Globus pallidus (tissue), 1 donor: Measurements from ENCODE around the gene STT3A.
"Not testable (repeated sequence)": the region's sequence is repeated elsewhere in the genome, so short reads cannot be mapped to it uniquely, and the experiment has no call there.

ENCODE experiments used
- DNase-seq: peaks from one replicate; pipeline ENCODE4 v3.0.0-alpha.2; 2015; ENCODE audit warnings: low spot score

STT3A gene

GRCh38 chr11:125592305-125593113 lies at the start of gene STT3A:
Gene STT3A (plus strand): TSS chr11:125592852. CDS start chr11:125595916, 3,064 bp downstream.
- peak; percentile 100 for DNase-seq

DNA sequence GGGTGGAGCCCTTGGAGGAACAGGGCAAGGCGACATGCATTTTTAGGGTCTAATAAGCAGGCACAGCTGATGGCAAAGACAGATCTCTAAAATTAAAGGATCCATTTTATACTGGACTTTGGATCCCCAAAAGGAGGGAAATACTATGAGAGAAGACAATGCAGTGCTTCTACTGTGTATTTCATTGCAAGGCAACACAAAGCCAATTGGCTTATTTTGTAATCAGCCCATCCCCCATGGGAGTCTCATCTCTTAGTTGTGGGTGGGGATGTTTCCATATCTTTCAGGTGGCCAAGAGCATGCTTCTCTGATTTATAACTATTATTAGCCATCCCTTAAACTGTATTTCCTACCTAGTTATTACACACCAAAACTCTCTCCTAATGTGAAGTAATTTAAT lies 41.9 kb upstream of the STT3A start:
- DNase-seq, result no peak

DNA sequence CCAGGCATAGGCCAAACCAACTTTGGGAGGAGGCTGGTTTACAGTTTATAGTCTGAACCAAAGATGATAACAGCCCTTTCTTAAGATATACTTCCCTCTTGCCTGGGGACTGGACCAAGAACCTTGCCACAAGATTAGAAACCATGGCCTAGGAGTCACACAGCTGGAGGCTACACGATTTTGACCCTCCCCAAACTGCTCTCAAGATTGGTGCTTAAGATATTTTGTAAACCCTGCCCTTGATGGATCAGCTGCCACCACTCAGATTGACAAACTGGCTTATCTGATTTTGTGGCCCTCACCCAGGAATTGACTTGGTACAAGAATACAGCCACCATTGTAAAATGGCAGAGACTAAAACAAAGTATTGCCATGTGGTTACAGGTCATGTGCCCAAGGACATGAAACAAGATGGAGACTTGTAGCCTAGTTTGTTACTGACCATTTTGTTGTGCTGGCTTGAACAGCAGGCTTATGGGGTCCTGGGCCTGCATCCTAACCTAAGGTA lies 40.8 kb upstream of the STT3A start:
- no peak for DNase-seq

- no peak for DNase-seq
These were observed 39.7 kb upstream of the STT3A start for GRCh38 chr11:125552927-125553326.

- no peak for DNase-seq
These were observed 39.3 kb upstream of the STT3A start for GRCh38 chr11:125553357-125553756.

DNA sequence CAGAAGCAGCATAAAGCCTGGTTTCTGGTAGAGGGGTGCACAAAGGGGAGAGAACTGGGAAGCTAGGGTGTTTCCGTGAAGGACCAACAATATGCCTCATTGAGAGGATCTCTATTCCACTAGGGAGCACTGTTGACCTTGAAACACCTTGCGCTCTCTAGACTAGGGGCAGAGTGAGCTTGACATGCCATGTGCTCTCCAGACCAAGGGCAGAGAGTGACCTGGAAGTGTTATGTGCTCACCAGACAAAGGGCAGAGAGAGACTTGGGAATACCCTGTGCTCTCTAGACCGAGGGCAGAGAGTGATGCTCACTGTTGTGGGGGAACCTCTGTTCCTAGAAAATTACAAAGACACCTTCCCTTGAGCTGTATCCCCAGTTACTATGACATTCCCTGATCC lies 38.6 kb upstream of the STT3A start:
- no peak for DNase-seq

DNA sequence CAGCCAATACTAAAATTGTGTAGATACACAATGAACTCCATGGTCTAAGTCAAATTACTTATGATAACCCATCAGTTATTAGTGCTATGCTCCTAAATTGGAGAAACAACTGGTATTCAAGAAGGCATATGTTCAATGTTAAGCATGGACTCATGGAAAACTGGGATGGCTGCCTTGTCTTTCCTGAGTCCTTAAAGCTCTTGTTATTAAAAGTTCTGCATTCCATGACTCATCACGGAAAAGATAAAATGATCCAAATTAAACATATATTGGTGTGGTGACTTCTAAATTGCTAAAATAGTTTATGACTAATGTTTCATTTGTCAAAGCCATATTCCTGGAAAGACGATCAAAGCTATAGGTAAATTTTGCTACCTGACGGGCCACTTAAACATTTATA lies 32.8 kb upstream of the STT3A start:
- DNase-seq, result no peak

GRCh38 chr11:125561924-125562323 lies 30.7 kb upstream of the STT3A start:
- no peak for DNase-seq

DNA sequence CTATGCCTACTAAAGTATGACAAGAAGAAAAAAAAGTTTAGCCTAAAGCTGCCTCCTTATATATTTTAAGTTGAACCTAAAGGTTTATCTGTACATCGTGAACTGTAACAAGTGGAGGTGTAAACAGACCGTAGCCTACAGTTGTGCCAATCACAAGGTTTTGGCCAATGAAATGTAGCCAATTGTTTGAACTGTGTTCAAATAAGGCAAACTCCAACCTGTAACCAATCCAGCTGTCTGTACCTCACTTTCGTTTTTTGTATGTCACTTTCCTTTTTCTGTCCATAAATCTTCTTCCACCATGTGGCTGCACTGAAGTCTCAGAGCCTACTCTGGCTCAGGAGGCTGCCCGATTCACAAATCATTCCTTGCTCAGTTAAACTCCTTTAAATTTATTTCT lies 30.2 kb upstream of the STT3A start:
- no peak for DNase-seq

DNA sequence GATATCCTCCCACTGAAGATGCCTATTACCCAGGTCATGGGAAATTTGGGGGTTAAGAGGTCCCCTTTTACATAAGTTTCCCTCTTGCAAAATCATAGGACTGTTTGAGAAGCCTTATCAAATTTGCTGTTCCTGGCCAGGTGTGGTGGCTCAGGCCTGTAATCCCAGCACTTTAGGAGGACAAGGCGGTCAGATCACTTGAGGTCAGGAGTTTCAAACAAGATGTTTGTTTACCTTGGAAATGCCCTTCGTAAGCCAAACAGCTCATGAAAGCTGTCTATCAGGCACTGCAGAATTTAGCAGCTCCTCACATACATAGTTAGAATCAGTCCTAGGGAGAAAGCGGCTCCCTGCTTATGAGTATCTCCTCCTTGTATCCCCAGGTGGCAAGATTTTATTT lies 28.3 kb upstream of the STT3A start:
- DNase-seq, result no peak

DNA sequence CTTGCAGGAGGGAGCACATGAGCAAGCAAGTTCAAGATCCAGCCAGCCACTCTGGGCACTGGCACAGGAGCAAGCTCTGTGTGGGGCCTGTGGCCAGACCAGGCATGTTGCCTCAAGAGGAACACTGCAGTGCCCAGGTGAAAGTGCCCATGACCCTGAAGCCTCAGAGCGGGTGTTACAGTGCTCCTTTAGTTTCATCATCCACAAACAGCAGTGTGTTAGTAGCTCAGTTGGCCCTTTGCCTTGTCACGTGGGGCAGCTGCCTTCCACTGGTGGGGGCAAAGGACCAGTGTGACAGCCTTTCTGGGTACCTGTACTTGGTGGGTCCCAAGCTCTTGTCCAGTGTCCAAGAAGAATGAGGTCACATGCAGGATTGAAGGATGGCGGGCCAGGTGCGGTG lies 26.4 kb upstream of the STT3A start:
- no peak for DNase-seq

DNA sequence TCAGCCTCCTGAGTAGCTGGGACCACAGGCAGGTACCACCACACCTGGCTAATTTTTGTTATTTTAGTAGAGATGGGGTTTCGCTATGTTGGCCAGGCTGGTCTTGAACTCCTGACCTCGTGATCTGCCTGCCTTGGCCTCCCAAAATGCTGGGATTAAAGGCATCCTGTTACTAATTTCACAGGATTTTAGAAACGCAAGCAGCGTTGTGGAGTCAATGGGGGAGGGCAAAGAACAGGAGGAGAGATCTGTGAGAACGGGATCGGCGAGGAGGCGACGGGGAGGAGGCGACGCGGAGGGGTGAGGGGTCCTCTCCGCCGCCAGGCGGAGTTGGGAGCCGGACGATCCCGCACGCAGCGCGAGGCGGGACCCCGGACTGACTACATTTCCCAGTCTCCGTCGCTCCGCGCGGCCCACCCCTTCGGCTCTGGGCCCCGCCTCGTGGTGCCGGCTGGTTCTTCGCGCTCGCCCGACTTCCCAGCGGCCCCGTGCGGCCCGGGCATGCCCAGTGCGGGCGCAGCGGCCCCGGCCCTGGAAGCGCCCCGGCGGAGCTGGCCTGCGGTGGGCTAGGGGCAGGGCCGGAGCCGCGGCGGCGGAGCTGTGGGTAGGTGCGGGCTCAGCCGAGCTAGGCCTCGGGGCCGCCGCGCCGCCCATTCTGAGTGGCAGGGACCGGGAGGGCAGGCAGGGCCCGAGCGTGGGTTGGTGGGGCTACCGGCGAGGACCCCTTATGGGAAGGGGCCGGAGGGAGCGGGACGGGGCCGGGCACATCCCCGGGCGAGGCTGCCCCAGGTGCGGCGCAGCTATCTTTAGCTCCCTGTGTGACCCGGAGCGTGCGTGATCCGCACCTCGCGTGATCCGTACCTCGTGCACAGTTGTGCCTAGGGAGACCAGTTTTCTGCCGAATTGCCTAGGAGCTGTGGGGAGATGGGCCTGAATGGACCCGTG lies 23.4 kb upstream of the STT3A start, which contains the start of gene EI24:
Gene EI24 (plus strand): TSS at position 508 of the 945 bp plus-strand sequence. CDS start 3,051 bp downstream, outside the sequence.
- DNase-seq, result peak; percentile 89

DNA sequence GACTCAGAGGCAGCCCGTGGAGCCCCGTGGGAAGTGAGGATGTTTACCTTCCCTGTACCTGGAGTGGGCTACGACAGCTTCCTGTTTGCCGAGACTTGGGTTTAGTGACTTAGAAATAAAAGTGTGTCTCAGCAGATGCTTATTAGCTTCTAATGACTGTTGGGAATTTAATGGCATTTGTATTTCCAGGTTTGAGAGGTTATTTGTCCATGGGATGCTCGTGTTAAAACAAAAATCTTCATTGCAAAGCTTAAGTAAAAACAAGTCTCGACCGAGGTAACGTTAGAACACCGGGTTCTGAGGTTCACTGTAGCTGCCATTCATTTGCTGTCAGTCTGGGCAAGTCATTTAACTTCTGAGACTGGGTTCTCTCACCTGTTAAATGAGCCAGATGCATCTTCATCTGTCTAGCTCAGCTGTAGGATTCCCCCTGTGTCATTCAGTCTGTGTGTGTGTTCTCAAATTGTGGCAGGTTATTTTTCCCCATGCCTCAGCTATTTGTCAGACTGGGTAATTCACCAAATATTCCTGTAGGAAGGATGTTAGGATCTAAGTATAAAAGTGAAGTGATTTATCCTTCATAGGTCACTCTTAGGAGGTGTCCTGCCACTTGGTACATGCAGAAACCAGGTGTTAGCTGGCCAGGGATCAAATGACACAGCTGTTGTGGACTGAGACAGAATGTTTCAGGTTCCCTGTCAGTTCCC lies 22.6 kb upstream of the STT3A start:
- no peak for DNase-seq

- DNase-seq, result no peak
These were observed 21.7 kb upstream of the STT3A start for GRCh38 chr11:125570952-125571351.

- DNase-seq, result no peak
These were observed 19.7 kb upstream of the STT3A start for GRCh38 chr11:125572916-125573315.

- not testable (repeated sequence) for DNase-seq
These were observed 15.5 kb upstream of the STT3A start for GRCh38 chr11:125577181-125577580.

- no peak for DNase-seq
These were observed 13.9 kb upstream of the STT3A start for GRCh38 chr11:125578783-125579182.

DNA sequence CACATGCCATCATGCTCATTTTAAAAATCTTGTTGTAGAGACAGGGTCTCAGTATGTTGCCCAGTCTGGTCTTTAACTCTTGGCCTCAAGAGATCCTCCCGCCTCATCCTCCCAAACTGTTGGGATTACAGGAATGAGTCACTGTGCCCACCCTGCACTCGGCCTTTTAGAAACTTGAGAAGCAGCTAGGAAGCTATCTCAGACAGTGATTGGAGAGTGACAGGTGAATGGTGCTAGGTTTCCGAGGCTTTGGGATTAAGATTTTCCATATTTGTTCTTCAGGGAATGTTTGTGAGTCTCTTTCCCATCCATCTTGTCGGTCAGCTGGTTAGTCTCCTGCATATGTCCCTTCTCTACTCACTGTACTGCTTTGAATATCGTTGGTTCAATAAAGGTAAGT lies 12.8 kb upstream of the STT3A start:
- DNase-seq, result no peak

DNA sequence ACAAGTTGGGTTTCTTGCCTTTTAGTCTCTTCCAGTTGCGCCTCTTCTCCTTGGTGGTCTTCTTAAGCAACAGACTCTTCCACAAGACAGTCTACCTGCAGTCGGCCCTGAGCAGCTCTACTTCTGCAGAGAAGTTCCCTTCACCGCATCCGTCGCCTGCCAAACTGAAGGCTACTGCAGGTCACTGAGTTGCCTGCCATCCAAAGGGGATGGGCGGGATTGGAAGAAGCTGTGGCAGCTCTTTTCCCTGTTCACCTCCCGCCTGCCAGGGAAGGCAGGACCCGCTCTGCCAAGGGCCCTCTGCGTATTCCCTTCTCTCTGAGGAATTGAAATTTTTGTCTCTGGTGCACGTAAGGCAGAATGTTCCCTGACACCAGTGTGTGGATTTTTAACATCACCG lies 9.2 kb upstream of the STT3A start:
- peak; percentile 42 for DNase-seq

- no peak for DNase-seq
These were observed 7.2 kb upstream of the STT3A start for GRCh38 chr11:125585487-125585886.

- DNase-seq, result no peak
These were observed 6.0 kb upstream of the STT3A start for GRCh38 chr11:125586623-125587022.

DNA sequence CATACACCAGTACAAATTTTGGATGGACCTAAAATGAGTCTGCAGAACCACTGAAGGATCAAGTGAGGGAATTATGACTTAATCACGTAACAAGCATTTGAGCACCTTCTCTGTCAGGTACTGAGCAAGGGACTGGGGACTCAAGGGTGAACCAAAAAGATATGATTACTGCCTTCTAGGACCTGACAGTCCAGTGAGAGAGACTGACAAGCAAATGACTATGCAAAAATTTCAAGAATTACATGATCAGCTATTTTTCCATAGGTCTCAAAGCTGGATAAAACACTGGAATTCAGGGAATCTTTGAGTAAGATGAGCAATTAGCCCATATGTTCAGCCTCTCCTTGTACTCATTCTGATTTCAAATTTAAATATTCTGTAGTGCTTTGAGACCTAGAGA lies 5.2 kb upstream of the STT3A start:
- no peak for DNase-seq
